ENCODE results near the gene C2CD4A.
A peak's percentile ranks its signal among the peaks of the same experiment; 100 is the strongest.

C2CD4A gene, protein sequence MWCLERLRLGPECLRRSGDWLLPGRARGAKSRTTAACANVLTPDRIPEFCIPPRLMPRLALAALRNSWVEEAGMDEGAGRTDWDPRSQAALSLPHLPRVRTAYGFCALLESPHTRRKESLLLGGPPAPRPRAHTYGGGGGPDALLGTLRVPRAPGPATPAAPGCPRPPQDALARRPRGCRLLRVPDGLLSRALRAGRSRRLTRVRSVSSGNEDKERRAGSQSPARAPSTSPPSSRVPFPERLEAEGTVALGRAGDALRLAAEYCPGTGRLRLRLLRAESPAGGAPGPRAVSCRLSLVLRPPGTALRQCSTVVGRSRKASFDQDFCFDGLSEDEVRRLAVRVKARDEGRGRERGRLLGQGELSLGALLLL

DNA sequence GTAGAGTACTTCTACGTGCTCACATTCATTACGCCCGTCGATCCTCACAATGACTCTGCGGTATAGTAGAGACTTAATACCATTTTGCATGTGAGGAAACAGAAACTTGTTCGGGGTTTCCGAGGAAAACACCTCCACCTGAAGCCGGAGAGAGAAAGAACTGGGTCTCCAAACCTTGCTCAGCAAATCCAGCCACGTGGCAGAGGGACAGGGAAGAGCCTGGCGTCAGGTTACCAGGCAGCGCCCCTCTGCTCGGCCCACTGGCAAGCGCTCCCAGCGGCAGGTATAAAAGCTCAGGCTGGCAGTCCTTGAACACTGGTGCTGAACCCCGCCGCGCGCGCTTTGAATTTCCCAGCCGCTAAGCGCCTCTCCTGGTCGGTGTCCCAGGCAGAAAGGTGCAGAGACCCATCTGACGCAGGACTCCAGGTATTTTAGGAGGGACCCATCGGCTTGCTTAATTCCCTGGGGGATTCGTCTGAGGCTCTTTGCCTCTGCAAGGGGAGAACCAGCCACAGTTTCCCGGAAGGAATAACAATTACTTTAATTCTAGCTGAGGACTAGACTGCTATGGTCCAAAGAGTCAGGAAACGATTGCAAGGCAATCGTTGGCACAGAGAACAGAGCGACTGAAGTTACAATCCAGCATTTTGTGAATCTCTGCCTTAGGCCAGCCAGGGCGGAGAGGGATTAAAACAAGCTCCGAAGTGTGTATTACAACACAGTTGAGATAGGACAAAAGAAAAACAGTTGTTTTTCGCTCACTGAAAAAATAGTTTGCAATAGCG is at the start of gene C2CD4A:
C2CD4A (plus strand) TSS at position 315 of the 785 bp plus-strand sequence. CDS start 637 bp downstream, outside the sequence.
- no peak within 1 kb of the TSS for H3K27ac ChIP-seq
- TF ChIP-seq, protein P1, sequence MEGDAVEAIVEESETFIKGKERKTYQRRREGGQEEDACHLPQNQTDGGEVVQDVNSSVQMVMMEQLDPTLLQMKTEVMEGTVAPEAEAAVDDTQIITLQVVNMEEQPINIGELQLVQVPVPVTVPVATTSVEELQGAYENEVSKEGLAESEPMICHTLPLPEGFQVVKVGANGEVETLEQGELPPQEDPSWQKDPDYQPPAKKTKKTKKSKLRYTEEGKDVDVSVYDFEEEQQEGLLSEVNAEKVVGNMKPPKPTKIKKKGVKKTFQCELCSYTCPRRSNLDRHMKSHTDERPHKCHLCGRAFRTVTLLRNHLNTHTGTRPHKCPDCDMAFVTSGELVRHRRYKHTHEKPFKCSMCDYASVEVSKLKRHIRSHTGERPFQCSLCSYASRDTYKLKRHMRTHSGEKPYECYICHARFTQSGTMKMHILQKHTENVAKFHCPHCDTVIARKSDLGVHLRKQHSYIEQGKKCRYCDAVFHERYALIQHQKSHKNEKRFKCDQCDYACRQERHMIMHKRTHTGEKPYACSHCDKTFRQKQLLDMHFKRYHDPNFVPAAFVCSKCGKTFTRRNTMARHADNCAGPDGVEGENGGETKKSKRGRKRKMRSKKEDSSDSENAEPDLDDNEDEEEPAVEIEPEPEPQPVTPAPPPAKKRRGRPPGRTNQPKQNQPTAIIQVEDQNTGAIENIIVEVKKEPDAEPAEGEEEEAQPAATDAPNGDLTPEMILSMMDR (conservative IDR thresholded peaks at IDR 0.05), result peak; percentile 35

DNA sequence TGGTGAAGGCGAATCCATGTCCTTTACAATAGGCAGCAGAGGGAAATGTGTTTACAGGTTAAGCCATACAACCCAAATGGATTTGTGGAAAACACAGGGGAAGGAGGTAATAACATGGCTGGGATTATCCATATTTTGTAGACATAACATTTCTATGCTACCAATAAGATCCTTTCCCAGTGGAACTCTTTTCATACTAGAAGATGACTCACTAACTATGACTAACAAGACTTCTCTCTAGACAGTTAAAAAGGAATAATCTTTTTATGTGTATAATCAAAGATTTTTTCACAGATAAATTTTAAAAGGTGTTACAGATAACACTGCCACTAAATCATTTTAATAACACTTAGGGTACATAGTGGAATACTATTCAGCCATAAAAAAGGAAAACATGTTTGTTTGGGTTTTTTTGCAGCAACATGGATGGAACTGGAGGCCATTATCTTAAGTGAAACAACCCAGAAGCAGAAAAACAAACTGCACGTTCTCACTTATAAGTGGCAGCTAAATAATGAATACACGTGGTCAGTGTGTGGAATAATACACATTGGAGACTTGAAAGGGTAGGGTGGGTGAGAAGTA is 46.1 kb upstream of the C2CD4A start:
- TF ChIP-seq, protein P1 (conservative IDR thresholded peaks at IDR 0.05), result no peak
- no peak overlapping the region for H3K27ac ChIP-seq

DNA sequence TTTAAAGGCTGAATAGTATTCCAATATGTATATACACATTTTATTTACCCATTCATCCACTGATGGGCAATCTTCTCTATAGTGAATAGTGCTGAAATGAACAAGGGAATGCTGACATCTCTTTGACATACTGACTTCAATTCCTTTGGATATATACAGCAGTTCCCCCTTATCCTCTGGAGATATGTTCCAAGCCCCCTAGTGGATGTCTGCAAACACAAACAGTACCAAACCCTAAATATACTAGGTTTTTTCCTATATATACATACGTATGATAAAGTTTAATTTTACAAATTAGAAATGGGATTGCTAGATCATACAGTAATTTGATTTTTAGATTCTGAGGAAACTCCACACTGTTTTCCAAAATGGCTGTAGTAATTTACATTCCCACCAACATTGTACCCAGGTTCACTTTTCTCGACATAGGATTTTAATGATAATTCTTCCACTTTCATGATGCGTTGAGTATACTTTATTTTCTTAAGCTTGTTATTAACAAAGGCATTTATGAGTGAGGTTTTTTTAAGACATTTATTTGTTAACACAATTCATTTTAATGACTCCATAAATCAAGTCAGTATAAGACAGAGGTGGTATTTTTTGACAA is 44.7 kb upstream of the C2CD4A start:
- no peak overlapping the region for H3K27ac ChIP-seq
- TF ChIP-seq, protein P1 (conservative IDR thresholded peaks at IDR 0.05), result peak; percentile 51

DNA sequence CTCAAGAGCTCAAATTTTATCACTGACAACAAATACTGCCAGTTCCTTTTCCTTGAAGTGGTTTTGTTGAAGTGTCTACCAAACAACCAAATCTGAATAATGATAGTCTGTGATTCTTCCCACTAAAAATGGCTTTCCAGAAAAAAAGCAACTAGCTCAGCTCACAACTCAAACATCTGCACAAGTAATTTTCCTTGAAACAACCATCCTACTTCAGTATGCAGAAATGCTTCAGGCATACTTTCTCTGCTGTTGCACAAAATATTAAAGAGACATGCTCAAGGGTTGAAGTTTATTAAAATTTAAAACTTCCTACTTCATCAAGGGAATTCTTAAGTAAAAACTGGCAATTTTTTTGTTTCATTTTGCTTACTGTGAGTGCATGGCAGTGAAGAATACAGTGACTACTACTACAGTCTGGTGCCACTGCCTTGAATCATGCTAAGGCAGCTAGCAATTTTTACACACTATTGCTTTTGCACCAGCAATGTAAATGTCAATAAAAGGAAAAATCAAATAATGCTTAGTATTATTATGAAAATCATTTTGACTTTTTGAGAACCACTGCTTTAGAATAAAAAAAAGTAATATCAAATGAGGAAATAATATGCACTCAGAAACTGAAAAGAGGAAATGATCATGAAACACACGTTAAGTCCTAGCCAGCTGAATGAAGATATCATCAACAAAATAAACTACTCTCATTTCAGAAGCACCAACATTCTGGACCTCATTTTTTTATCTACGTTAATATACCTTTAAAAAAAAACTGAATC is 40.1 kb upstream of the C2CD4A start:
- H3K27ac ChIP-seq, result no peak overlapping the region
- TF ChIP-seq, protein P1 (conservative IDR thresholded peaks at IDR 0.05), result no peak

DNA sequence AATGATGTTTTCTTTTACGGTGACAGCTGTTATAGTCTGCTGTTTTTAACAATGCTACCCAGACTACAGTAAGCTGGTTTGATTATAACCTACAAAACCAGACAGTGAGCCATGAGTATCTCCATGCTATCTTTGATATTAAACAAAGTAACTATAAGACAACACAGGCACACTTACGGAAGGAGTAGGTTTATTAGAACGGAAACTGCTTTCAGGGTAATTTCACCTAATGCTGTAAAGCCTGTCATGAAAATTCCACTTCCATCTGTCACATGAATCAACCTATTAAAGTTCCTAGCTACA is 39.6 kb upstream of the C2CD4A start:
- no peak overlapping the region for H3K27ac ChIP-seq

DNA sequence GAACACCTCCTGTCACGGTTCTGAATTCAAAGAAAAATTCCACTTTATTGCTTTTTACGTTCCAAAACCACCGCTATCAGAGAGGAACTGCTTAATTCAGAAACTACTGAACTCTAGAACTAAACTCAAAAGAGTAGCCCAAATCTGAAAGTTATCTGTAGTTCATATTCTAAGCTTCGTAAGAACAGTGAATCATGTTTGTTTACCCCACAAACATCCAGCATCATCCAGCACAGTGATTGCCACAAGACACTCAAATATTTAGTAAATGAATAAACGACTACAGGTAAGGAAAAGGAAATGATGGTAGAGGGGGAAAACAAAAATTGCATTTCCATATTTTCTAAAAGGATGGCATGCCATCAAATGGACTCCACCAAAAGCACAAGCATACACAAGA is 38.9 kb upstream of the C2CD4A start:
- H3K27ac ChIP-seq, result no peak overlapping the region
- TF ChIP-seq, protein P1 (conservative IDR thresholded peaks at IDR 0.05), result no peak

More for the DNA sequence above, 39.6 kb upstream of the C2CD4A start:
- TF ChIP-seq, protein P1 (conservative IDR thresholded peaks at IDR 0.05), result no peak
